Fibroblast of villous mesenchyme (primary cell): ENCODE results near the gene STAB1. TPM values are rescaled to one million over a fixed set of nuclear protein-coding genes. Genes with fewer than 3 reads are reported as not detected.

Experiments
- DNase-seq: peaks from one replicate; pipeline ENCODE4 v3.0.0-alpha.2; 2010; ENCODE audit warnings: low read depth
- H3K4me3 ChIP-seq: 2 replicates; pipeline ENCODE4 v1.5.1; 2011; ENCODE audit warnings: low read depth, mild to moderate bottlenecking, low read length
- total RNA-seq: library from RNA; depleted of rRNA; stranded (reverse); fragments of >200 nt; gene quantifications from 2 replicates; pipeline ENCODE4 v1.2.3, GENCODE V29; 2012
- TF ChIP-seq, protein P1 (sequence below): IDR thresholded peaks from 2 replicates; pipeline ENCODE4 v1.5.1; 2012; ENCODE audit warnings: low read depth, mild to moderate bottlenecking, low read length; ENCODE audit not compliant: insufficient read depth

The STAB1 gene, protein sequence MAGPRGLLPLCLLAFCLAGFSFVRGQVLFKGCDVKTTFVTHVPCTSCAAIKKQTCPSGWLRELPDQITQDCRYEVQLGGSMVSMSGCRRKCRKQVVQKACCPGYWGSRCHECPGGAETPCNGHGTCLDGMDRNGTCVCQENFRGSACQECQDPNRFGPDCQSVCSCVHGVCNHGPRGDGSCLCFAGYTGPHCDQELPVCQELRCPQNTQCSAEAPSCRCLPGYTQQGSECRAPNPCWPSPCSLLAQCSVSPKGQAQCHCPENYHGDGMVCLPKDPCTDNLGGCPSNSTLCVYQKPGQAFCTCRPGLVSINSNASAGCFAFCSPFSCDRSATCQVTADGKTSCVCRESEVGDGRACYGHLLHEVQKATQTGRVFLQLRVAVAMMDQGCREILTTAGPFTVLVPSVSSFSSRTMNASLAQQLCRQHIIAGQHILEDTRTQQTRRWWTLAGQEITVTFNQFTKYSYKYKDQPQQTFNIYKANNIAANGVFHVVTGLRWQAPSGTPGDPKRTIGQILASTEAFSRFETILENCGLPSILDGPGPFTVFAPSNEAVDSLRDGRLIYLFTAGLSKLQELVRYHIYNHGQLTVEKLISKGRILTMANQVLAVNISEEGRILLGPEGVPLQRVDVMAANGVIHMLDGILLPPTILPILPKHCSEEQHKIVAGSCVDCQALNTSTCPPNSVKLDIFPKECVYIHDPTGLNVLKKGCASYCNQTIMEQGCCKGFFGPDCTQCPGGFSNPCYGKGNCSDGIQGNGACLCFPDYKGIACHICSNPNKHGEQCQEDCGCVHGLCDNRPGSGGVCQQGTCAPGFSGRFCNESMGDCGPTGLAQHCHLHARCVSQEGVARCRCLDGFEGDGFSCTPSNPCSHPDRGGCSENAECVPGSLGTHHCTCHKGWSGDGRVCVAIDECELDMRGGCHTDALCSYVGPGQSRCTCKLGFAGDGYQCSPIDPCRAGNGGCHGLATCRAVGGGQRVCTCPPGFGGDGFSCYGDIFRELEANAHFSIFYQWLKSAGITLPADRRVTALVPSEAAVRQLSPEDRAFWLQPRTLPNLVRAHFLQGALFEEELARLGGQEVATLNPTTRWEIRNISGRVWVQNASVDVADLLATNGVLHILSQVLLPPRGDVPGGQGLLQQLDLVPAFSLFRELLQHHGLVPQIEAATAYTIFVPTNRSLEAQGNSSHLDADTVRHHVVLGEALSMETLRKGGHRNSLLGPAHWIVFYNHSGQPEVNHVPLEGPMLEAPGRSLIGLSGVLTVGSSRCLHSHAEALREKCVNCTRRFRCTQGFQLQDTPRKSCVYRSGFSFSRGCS (N-terminal part only)
- under 0.01 and 0.43 TPM in 2 replicates for total RNA-seq

DNA sequence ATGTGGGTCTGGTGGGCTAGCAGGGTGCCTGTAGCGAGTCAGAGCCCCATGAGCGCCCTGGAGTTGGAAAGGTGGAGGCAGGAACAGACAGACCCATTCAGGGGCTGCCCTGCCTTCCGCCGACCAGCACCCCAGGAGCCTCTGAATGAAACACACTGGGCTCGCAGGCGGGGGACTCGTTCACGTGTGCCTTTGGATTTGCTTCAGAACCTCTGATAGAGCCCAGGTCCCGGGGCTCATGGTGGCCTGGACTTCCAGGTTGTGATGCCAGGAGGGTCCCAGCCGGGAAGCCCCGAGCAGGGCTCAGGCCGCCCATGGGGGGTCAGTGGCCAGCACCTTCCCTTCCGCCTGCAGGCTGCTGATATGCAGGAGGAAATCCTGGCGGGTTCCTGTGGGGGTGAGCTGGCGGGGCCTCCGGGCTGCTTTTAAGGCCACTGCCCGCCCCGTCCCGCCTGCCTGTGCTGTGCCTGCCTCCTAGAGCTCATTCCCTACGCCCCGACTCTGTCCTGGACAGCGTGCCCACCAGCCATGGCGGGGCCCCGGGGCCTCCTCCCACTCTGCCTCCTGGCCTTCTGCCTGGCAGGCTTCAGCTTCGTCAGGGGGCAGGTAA is at the start of gene STAB1:
TSS of gene STAB1 (plus strand) at position 453 of the 610 bp plus-strand sequence. CDS start at position 529, 76 bp downstream.
- TF ChIP-seq, protein P1, sequence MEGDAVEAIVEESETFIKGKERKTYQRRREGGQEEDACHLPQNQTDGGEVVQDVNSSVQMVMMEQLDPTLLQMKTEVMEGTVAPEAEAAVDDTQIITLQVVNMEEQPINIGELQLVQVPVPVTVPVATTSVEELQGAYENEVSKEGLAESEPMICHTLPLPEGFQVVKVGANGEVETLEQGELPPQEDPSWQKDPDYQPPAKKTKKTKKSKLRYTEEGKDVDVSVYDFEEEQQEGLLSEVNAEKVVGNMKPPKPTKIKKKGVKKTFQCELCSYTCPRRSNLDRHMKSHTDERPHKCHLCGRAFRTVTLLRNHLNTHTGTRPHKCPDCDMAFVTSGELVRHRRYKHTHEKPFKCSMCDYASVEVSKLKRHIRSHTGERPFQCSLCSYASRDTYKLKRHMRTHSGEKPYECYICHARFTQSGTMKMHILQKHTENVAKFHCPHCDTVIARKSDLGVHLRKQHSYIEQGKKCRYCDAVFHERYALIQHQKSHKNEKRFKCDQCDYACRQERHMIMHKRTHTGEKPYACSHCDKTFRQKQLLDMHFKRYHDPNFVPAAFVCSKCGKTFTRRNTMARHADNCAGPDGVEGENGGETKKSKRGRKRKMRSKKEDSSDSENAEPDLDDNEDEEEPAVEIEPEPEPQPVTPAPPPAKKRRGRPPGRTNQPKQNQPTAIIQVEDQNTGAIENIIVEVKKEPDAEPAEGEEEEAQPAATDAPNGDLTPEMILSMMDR = no peak
- DNase-seq = no peak
- no peak within 1 kb of the TSS for H3K4me3 ChIP-seq

DNA sequence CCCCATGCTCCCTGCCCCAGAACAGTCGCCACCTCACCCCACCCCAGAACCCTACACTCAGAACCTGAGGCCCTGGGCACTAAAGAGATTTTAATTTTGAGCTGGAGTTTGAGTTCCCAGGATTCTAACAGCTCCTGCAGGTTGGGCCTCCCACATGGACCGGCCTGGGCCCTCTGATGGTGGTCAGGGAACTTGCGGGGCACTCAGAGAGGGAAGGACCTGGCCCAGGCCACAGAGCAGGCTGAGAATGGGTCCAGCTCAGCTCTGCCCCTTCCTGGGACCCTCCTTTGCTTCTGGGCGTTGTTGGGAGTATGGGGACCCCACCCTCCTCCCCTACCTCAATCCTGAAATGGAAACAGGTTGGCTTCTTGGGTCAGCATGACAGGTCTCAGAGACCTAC is 49.1 kb upstream of the STAB1 start:
- no peak for DNase-seq
- no peak overlapping the region for H3K4me3 ChIP-seq
- TF ChIP-seq, protein P1 = no peak

DNA sequence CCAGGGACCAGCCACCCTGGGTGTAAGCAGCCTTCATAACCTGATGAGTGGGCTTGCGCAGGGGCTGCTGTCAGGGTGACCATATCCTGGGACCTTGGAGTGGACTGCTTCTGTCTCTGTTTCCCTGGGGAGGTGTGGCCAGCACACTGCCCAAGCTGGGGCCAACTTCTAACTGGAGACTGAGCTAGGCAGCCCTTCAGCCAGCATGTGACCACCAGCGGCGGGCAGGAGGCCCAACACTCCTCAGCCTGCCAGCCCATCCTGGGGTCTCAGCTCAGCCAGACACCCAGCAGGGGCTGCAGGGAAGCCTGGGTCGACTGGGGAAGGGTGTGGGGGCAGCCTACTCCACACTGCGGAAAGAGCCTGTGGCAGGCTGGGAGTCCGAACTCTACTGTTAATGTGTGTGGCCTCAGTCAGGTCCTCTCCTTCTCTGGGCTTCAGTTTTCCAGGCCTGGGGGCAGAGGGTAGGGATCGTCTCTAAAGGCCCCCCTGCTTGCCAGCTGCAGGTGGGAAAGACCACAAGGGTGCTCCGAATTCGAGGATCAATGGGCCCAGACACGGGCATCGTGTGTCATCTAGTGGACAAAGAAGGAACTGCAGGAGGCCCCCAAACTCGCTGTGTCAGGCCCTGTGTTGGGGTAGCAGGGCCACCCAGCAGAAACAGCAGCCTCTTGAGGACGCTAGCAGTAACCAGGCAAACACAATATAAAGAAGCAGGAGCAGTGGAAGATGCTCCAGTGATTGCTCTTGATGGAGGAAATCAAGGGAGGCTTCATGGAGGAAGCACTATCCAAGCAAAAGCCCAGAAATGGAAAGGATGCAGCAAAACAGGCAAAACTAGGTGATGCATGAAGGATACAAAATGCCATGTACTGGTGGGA is 48.3 kb upstream of the STAB1 start:
- H3K4me3 ChIP-seq = no peak overlapping the region
- TF ChIP-seq, protein P1 = peak; percentile 100
- peak; percentile 61 for DNase-seq

DNA sequence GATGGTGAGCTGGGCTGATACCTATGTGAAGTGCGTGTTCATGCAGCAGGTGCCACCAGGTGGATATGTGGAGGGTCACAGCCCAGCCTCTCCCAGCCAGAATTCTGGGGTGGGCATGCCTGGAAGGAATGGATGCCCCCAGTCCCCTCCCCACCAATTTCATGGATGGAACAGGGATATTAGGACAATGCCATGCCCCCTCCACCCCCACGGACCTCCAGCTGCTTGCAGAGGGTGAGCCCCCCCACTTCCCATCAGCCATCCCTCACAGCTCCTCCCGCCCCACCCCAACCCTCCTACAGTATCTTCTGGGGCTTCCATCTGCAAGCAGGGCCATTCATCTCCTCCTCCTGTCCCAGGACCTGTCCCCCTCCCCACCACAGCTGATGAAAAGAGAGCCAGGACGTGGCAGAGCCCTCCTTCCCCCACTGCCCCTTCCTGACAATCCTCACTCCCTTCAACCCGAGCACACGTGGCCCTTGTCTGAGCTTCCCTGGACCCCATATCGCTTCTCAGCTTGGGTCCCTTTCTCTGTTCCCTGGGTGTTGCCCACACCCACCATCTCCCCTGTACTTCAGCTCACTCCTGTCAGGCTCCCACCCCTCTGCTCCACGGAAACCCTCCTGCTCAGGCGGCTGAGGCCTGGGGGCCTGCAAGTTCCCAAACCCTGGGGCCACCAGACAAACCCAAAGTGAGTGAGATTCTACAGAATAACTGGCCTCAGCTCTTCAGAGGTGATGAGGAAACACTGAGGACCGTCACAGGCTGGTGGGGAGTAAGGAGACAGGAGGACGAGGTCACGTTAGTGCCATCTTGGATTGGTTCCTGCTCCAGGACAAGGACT is 47.4 kb upstream of the STAB1 start:
- no peak for DNase-seq
- TF ChIP-seq, protein P1 = no peak
- H3K4me3 ChIP-seq = no peak overlapping the region

DNA sequence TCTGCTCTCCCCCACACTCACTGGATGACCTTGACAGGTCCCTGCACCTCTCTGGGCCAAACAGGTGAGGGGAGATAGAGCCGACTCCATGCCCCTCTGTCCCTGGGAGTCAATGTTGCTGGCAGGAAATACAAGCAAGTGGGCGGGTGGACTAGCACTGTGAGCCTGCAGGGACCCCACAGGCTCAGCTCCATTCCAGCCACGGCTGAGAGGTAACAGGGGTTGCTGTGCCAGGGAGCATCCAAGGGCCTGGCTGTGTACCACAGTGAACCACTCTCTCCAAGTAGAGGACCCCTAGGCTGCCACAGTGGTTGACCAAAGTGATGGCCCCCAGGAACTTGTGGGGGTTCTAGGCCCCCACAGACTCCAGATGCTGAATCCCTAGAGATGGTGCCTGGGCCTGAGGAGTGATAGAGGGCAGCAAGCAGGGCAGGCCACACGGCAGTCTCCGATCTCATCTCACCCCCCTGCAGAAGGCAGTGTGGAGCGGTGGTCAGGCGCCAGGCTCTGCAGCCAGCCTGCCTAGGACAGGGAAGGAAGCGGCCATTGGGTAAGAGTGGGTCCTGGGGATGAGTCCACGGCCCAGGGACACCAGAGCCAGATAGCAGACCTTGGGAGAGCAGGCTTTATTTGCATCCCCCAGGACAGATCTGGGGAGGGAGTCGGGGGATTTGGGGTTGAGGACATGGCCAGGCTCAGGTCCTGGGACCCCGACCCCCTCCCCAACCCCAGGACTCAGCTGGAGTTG is 44.5 kb upstream of the STAB1 start:
- DNase-seq = no peak
- H3K4me3 ChIP-seq = no peak overlapping the region
- TF ChIP-seq, protein P1 = no peak
